Measurements from ENCODE around the gene TP53. TPM values are rescaled to one million over a fixed set of nuclear protein-coding genes. Genes with fewer than 3 reads are reported as not detected.

TP53 gene
- total RNA-seq, 2 donors from 2014 or later, result 30.6 to 37.3 TPM

- intact Hi-C loops (cut with DNase I), result no loop called here
- DNase-seq (ENCODE audit: low spot score), result peak; percentile 67
These were observed 21.7 kb upstream of the TP53 start for GRCh38 chr17:7709031-7709430.

DNA sequence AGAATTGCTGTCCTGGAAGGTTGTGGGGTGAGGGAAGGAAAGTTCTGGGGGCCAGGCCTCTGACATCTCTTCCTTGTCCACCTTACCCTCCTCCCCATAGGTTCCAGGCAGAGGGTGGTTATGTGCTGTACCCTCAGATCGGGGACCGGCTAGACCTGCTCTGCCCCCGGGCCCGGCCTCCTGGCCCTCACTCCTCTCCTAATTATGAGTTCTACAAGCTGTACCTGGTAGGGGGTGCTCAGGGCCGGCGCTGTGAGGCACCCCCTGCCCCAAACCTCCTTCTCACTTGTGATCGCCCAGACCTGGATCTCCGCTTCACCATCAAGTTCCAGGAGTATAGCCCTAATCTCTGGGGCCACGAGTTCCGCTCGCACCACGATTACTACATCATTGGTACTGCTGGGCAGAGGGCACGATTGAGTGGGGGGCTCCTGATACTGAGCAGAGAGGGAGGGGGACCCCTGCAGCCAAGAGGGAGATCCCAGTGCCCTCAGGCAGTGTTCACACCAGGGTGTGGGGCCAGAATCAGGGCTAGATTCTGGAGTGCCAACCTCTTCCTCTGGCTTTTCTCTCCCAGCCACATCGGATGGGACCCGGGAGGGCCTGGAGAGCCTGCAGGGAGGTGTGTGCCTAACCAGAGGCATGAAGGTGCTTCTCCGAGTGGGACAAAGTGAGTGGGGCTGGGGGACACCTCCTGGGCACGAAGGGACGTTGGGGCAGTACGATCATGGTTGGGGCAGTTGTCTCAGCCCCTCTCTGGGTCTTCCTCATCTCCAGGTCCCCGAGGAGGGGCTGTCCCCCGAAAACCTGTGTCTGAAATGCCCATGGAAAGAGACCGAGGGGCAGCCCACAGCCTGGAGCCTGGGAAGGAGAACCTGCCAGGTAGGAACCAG is 20.8 kb upstream of the TP53 start:
- peak; percentile 54 for DNase-seq (ENCODE audit: low spot score)
- intact Hi-C loops (cut with DNase I), result no loop called here

GRCh38 chr17:7707446-7707845 is 20.2 kb upstream of the TP53 start:
- intact Hi-C loops (cut with DNase I), result no loop called here

DNA sequence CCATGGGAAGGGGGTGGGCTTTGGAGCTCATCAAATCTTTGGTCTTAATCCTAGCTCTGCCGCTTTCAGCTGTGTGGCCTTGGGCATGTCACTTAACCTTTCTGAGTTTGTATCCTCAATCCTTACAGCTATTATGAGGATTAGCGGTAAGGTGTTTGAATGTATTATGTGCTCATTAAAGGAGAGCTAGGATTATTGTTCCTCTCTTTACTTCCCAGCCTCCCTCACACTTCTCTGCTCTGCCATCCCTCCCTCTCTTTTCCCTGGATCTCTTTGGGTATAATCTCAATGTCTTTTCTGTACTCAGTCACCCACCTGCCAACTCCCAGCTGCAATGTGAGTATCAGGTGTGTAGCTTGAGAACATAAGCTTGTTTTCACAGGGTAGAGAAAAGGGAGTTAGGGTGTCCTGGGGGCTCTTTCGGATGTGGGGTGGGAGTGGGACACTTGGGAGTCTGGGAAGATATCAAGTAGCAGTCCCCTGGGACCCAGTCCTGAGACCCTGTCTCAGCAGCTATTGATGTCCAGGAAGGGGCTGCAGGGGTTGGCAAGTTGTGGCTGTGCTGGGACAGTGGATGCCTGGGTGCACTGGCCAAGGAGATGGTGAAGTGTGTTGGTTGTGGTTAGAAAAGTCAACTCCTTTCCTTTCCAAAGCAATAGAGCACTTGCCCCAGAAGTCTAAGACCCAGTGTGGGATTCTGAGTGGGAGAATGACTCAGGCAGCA is 19.5 kb upstream of the TP53 start:
- intact Hi-C loops (cut with DNase I), result no loop called here
- DNase-seq (ENCODE audit: low spot score), result no peak

More at GRCh38 chr17:7707446-7707845, 20.2 kb upstream of the TP53 start:
- peak; percentile 54 for DNase-seq (ENCODE audit: low spot score)

DNA sequence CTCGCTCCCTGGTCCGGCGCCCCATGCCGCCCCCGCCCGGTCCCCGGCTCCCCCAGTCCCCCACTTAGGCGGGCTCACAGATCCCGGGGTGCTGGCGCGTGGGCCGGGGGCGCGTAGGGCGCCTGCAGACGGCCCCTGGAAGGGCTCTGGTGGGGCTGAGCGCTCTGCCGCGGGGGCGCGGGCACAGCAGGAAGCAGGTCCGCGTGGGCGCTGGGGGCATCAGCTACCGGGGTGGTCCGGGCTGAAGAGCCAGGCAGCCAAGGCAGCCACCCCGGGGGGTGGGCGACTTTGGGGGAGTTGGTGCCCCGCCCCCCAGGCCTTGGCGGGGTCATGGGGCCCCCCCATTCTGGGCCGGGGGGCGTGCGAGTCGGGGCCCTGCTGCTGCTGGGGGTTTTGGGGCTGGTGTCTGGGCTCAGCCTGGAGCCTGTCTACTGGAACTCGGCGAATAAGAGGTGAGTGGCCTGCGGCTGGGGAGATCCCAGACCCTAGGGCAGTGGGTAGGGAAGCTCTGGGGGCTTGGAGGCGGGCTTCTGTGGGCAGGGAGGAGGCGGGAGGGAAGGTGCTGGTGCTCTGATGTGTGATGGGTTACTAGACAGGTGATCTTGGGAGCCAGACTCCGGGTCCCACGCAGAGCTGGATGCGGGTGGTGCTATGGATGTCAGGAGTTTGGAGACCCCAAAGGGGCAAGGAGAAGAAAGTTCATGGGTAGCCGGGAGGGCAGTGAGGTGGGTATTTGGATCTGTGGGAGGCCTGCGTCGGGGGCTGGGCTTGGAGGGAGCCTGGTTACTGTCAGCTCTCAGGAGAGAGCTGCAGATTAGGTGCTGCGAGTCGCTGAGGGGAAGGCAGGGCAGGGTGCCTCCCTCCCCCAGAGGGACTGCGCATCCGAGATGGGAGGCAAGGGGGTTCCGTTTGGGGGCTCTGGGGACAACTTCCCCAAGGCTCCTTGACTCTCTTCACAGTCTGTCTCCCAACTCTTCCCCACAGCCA is 18.3 kb upstream of the TP53 start:
- peak; percentile 69 for DNase-seq (ENCODE audit: low spot score)
- intact Hi-C loops (cut with DNase I), result no loop called here

- DNase-seq (ENCODE audit: low spot score), result no peak
- intact Hi-C loops (cut with DNase I), result no loop called here
These were observed 17.4 kb upstream of the TP53 start, which contains the start of gene EFNB3 for GRCh38 chr17:7704601-7705268. EFNB3 (plus strand) TSS chr17:7705202; CDS start chr17:7705599, 397 bp downstream.

GRCh38 chr17:7703584-7704479 is 16.5 kb upstream of the TP53 start:
- intact Hi-C loops (cut with DNase I), result no loop called here

GRCh38 chr17:7702776-7703175 is 15.5 kb upstream of the TP53 start:
- intact Hi-C loops (cut with DNase I), result no loop called here
- no peak for DNase-seq (ENCODE audit: low spot score)

More at GRCh38 chr17:7703584-7704479, 16.5 kb upstream of the TP53 start:
- no peak for DNase-seq (ENCODE audit: low spot score)

GRCh38 chr17:7701681-7702080 is 14.4 kb upstream of the TP53 start:
- intact Hi-C loops (cut with DNase I), result no loop called here
- no peak for DNase-seq (ENCODE audit: low spot score)

DNA sequence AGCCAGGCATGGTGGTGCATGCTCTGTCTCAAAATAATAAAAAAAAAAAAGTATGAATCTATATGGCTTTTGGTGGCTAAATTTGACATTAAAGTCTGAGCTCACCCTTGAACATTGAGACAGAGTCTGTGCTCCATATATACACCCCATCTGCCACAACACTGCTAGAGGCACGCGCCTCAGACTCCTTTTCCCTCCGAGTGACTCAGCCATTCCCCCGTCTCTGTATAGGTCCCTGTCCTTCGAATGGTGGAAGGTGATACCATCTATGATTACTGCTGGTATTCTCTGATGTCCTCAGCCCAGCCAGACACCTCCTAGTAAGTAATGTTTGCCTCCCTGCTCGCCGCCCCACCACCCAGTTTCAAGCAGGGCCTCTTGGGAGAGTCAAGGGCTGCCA is 13.2 kb upstream of the TP53 start:
- intact Hi-C loops (cut with DNase I), result no loop called here

DNA sequence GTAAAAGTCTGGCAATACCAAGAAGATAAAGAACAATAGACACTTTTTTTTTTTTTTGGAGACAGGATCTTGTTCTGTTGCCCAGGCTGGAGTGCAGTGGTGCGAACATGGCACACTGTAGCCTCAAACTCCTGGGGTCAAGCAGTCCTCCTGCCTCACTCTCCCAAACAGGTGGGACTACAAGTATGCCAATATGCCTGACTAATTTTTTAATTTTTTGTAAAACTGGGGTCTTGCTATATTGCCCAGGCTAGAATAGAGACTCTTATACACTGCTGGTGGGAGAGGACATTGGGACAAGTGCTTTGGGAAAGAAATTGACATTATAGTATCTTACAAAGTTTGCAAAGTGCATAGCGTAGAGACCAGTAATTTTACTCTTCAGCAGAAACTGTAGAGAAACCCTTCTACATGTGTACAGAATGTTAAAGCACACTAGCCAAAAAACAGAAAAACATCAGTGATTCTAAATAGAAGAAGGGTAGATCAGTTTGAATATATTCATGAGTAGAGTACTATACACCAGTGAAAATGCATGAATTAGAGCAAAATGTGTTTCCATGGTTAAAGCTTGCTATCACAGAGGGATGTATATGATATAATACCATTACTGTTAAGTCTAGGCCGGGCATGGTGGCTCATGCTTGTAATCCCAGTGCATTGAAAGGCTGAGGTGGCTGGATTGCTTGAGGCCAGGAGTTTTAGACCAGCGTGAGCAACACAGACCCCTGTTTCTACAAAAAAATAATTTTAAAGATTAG is 10.7 kb upstream of the TP53 start:
- intact Hi-C loops (cut with DNase I), result no loop called here
- no peak for DNase-seq (ENCODE audit: low spot score)

More for the DNA sequence above, 13.2 kb upstream of the TP53 start:
- DNase-seq (ENCODE audit: low spot score), result no peak

GRCh38 chr17:7695586-7695985 is 8.3 kb upstream of the TP53 start:
- intact Hi-C loops (cut with DNase I), result no loop called here

DNA sequence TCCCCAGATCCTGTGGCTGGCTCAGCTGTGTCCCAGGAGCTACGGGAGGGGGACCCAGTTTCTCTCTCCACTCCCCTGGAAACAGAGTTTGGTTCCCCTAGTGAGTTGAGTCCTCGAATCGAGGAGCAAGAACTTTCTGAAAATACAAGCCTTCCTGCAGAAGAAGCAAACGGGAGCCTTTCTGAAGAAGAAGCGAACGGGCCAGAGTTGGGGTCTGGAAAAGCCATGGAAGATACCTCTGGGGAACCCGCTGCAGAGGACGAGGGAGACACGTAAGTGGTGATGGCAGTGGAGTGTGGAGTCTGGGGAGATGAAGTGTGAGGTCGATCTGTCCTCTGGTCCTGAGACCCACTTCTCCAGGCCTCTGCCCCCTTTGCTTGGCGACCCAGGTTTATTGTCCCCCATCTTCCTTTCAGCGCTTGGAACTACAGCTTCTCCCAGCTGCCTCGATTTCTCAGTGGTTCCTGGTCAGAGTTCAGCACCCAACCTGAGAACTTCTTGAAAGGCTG is 1.6 kb upstream of the TP53 start:
- intact Hi-C loops (cut with DNase I), result loop anchor here in 1 of 2 donors (10.0 kb wide), 1 partner anchor 54 kb away; the partner anchor contains the start of gene SHBG
- no peak for DNase-seq (ENCODE audit: low spot score)

More at GRCh38 chr17:7695586-7695985, 8.3 kb upstream of the TP53 start:
- no peak for DNase-seq (ENCODE audit: low spot score)

- peak; percentile 99 for DNase-seq (ENCODE audit: low spot score)
- intact Hi-C loops (cut with DNase I), result loop anchor here (2.0 to 10.0 kb wide), 2 partner anchors 53 to 55 kb away; partner anchors contain the start of gene SHBG (in 1 of the 2)
These were observed 868 bp upstream of the TP53 start, which contains the start of gene WRAP53 for GRCh38 chr17:7687908-7688807. WRAP53 (plus strand) TSS chr17:7688477; CDS start chr17:7688649, 172 bp downstream.
